Activated CD4-positive, CD25-positive, alpha-beta regulatory T cell treated with anti-CD3 and anti-CD28 coated beads, Interleukin-2, amount 50 U/mL, for 72 hours (primary cell): ENCODE results near the gene OSBPL10.
"Not testable (repeated sequence)": the region's sequence is repeated elsewhere in the genome, so short reads cannot be mapped to it uniquely, and the experiment has no call there.

ENCODE experiments used
- DNase-seq: peaks from one replicate; pipeline ENCODE4 v3.0.0; 2021

OSBPL10 gene

DNA sequence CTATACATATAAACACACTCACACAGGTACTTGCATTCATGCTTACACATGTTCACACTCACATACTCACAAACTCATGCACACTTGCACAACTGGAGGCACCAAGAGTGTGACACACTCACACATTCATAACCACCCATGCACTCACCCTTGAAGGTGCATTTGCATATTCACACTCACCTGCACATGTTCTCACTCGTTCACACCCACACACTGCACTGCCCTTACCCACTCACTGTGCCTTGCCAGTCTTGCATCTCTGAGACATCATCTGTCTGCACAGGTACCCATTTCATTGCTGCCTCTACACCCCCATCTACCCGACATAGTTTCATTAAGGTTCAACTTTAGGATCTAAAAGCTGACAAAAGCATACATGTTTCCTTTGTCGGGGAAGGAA lies 95.8 kb downstream of the OSBPL10 start:
- no peak for DNase-seq

DNA sequence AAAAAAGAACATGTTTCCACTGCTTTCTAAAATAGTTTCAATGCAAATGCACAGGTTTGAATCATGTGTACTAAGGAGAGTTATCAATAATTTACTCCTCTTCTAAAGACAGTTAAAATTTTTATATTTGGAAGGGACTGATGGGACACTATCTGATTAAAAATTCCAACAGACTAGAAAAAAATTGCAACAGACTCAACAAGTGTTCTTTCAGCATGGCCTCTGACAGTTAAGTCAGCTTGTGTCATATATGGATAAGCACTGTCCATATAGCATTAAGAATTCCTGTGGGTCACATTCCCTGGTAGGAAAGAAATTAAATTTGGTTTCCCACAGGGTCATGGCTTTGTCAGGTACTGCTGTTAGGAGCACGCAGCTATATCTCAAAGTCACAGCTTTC lies 96.8 kb downstream of the OSBPL10 start:
- no peak for DNase-seq

DNA sequence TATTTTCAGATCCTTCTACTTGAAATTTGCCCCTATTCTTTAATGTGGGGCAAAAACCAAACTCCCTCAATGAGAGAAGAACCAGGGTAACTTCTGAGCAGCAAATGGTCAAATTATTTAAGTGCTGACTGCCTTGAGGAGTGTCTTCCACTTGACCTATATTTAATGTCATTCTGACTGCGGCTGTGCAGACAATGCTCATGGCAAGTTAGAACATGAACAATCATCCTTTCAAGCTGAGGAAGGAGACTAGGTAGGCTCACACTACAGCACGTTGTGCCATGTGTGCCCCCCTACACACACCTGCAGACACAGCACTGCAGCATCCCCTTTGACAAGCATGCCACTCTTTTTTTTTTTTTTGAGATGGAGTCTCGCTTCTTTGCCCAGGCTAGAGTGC lies 98.2 kb downstream of the OSBPL10 start:
- DNase-seq: no peak

DNA sequence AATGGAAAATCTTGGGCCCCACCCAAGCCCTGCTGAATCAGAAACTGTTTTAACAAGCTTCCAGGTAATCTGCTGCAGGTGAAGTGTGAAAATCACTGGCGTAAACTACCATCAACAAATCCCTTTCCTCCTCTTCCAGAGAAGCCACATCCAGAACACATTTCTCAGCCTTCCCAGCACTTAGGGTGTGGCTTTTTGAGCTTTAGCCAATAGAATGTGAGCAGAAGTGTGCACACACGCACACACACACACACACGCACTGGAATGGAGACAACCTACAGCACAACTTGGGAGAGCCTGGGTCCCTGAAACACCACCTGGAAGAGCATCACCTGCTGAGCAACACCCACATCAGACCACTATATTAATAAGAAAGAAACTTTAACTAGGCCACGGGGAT lies 98.6 kb downstream of the OSBPL10 start:
- no peak for DNase-seq

DNA sequence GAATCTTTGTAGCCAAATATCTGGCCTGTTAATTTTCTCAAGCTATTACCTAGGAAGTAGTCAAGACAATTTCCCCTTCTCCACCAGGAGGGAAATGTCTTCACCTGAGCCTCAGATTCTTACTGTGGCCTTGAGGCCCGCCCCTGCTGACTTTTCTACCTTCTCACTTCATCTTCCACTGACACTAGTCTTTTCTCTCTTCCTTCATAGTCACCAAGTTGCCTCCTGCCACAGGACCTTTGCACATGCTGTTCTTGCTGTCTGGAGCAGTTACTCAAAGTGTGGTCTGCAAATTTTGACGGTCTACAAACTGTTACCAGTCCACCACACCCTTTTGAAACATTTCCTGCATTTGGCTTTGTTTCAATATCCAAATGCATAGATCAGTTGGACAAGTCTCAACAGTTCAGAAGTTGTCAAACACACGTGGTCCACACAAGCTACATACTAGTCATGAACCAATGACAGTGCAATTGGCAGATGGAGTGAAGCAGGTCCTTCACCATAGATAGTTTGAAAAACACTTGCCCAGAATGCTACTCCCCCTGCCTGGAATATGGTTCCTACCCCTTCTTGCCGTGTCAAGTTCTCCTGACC lies 100.5 kb downstream of the OSBPL10 start:
- no peak for DNase-seq

DNA sequence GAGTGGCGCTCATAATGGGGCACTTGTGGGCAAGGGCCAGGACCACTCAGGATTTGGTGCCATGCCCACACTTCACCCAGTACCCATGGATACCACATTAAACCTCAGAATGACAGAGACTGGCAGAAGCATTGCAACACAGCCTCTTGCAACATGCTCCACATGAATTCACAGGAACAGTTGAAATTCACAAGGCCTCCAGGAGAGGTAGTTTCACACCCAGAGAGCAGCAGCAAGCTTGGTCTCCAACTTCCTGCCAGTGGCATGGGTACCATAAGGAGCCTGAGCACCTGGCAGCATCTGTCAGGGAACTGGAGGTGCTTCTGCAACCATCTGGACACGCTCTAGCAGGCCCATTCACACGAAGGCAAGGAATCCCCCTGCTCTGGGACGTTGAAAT lies 101.0 kb downstream of the OSBPL10 start:
- no peak for DNase-seq

DNA sequence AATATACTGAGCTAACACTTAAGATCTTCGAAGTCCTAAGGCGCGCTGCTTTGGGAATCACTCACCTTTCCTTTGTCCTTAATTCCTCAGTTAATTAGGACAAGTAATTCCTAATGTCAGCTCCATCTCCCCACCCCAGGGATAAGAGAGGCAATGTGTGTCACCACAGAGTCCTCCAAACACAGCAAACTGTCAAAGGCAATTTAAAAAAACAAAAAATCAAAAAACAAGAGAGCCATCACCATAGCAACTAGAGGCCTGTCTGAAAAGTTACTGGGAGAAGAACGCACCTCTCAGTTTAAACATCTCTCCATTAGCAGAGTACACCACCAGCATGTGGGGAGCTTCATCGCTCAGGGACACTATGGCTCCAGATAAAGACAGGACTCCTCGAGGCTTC lies 101.7 kb downstream of the OSBPL10 start:
- DNase-seq: no peak

DNA sequence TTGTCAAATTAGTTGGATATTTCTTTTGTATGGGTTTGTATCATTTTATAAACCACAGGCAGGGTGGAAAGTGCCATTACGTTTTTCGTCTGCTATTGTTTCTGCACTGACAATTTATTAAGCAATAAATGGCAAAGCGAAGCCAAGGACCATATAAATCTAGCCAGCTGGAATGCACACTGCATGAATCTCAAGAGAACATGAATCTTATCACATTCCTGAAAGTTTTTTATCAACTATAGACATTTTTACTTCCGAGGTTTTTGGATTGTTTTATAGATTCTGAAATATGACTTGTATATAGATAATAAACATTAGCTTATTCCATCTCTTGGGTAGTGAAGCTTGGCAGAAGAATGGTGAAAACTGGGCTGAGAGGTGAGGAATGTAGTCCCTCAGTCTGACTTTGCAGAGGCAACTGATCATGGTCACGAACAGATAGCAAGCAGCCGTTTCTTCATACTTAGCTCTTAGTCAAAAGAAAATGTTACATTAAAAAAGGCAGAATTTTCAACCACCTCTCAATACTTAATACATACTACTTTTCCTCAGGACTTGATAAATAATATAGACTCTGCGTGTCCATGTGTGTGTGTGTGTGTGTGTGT lies 102.7 kb downstream of the OSBPL10 start:
- DNase-seq: no peak

DNA sequence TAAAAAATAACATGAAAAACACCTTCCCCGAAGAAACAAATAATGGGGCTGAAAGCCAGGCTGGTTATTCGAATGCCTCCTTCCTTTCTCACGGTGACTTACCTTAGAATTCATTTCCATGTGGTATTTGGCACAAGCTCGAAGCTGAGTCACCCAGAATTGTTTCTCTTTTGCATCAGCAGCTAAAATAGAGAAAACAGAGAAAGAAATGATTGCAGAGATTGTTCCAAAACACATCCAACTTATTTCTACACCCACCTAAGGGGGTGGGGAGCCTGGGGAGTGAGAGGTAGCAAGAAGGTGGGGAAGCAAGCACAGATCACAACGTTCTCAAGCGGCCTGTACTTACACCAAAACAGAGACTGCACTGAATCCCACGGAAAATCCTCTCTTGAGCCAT lies 104.7 kb downstream of the OSBPL10 start:
- DNase-seq: no peak

DNA sequence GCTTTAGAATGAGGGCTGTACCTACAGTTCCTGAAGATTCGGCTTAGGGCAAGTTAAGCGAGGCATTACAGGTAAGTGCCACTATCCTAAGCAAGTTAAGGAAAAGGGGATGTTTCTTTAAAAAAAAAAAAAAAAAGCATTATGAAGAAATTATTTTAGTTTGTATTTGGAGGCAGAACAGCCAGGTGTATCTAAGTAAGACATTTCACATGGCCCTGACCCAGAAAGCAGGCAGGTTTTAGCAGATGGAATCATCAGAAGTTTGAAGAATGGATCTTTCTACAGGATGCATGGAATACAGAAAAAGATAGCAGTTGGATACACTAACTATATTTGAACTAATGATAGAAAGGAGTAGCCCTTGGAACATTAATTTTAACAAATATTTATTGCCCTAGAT lies 105.6 kb downstream of the OSBPL10 start:
- DNase-seq: no peak

DNA sequence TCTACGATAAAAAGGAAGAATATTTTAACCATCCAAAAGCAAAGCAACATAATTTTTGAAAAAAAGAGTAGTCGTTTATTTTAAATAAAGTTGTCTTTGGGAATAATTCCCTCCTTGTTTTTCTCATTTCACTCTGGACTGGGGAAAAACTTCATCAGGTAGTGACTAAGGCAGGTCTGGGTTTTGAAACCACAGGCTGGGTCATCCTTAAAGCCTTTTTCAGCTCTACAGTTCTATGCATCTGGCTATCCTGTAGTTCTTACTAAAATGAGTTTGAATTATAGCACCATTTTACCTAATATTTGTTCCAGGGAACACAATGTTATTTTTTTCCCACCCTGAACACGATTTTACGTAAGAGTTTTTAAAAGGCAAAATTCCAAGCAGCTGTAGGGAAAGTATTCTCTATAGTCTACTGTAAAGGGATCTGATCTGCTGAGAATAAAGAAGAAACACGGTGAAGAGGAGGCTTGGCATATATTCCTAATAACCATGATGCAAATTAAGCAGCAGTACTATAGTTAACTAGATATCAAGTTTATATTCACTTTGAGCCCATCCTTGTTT lies 107.7 kb downstream of the OSBPL10 start:
- no peak for DNase-seq

DNA sequence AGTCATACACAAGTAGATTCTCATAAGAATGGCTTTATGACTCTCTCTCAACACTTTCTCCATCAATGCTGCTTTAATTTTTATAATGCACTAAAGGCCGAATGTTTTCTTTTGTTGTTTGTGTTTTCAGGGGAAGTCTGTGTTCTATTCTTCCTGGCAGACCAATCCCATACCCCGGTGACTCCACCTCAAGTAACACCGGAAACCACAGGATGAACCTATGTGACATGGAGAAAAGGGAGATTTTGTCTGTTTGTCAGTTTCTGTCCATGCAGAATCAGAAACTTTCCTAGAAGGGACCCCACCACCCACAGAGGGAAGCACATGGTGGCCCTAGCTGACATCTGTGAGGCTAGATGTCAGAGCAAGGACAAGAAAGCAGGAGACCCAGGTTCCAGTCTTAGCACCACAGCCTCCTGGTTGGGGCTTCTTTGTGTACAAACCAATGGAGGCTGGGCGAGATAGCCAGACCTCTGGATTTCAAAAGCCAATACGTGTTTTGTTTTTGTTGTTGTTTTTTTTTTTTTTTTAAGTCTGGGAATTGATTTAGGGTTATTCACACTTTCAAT lies 109.0 kb downstream of the OSBPL10 start:
- DNase-seq: no peak

DNA sequence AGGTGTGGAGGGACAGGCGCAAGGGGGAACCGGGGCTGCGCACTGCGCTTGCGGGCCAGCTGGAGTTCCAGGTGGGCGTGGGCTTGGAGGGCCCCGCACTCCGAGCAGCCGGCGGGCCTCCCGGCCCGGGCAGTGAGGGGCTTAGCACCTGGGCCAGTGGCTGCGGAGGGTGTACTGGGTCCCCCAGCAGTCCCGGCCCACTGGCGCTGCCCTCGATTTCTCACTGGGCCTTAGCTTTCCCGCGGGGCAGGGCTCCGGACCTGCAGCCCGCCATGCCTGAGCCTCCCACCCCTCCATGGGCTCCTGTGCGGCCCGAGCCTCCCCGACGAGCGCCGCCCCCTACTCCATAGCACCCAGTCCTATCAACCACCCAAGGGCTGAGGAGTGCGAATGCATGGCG lies 111.0 kb downstream of the OSBPL10 start:
- not testable (repeated sequence) for DNase-seq

DNA sequence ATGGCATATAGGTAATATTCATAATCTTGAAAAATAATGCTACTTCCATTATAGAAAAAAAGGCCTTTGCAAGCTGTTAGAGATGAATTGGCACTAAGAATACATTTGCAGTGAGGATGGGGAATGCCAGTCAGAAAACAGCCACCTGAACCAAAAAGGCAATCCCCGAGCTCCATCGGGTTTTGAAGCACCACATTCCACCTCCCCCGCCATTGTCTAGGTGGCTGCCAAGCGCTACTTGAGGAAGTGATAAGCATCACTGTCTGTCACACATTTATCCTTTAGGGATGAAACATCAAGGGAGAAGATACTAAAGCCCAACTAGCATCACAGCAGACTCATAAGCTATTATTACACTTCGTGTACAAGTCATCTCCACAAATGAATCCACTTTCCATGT lies 112.8 kb downstream of the OSBPL10 start:
- DNase-seq: no peak

DNA sequence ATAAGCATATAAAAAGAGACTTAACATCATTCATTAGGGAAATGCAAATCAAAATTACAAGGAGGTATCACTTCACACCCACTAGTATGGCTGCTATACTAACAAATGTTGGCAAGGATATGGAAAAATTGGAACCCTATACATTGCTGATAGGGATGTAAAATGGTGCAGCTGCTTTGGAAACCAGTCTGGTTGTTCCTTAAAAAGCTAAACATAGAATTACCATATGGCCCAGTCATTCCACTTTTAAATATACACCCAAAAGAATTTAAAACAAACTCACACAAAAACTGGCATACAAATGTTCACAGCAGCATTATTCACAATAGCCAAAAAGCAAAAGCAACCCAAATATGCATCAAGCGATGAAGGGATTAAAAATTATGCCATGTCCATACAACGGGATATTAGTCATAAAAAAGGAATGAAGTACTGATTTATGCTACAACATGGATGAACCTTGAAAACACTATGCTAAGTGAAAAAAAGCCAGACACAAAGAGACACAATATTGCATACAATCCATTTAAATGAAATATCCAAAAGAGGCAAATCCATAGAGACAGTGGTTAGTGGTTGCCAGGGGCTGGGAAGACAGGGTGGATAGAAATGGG lies 118.3 kb downstream of the OSBPL10 start:
- DNase-seq: no peak

DNA sequence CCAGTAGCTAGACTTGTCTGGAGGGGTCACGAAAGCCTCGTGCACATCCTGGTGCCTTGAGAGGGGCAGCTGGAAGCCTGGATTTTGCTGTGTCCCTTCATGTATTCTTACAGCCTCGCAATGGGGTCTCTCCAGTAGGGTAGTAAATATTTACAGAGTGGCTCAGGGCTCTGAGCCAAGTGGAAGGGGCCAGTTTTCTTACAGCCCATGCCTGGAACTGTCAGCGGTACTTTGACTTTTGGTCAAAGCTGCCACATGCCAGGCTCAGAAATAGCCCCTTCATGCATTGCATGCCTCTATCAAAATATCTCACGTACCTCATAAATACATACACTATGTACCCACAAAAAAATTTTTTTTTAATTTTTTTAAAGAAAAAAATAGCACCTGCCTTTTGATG lies 119.2 kb downstream of the OSBPL10 start:
- no peak for DNase-seq

DNA sequence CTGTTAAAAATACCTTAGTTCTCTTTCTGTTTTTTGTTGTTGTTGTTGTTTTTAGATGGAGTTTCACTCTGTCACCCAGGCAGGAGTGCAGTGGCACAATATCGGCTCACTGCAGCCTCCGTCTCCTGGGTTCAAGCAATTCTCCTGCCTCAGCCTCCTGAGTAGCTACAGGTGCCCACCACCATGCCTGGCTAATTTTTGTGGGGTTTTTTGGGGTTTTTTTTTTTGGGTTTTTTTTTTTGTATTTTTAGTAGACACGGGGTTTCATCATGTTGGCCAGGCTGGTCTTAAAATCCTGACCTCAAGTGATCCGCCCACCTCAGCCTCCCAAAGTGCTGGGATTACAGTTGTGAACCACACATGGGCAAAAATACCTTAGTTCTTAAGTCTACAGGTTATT lies 120.4 kb downstream of the OSBPL10 start:
- not testable (repeated sequence) for DNase-seq

DNA sequence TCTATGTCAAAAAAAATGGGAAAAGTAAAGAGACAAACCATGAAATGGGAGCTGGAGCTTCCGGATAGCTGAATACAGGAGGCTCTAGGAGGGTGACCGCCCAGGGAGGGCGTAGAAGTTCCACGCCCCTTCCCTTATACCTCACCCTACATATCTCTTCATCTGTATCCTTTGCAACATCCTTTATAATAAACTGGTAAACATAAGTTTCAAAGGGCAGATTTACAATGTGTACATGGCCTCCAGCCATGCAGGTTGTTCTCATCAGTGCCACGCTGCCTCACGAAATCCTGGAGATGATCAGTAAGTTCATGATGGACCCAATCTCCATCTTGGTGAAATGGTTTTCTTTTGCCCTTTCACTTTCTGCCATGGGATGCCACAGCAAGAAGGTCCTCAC lies 121.8 kb downstream of the OSBPL10 start:
- no peak for DNase-seq

DNA sequence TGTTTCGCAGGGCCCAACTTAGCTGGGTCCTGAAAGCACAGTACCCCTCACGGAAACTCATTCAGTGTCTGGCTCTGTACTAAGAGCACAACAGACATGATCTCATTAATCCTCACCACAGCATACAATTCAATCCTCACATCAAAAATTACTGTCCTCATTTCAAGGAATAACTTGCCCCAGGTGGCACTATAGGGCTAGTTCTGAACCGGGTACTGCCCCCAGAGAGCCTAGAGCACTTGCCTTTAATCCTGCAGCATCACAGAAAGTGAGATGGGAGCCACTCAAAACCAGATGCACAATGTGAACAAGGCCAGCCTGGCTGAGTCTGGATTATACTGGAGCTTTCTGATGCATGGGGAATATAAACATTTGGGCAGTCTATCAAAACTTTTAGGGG lies 122.6 kb downstream of the OSBPL10 start:
- no peak for DNase-seq

DNA sequence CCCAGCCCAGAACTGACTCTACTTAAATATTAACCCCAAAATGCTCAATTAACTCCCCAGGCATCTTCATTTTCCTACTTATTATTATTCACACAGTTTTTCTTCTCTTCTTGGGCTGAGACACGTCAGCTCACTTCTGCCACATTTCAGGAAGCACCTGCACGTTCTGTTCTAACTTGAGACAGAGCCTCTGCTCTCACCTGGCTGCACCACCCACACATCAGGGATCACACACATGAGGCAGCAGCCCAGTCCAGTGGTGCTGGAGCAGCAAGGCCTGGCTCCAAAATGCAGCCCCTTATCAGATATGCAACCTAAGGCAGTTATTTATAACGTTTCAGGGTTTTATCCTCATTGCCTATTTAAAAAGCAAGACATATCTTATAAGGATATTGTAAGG lies 127.5 kb downstream of the OSBPL10 start:
- no peak for DNase-seq

DNA sequence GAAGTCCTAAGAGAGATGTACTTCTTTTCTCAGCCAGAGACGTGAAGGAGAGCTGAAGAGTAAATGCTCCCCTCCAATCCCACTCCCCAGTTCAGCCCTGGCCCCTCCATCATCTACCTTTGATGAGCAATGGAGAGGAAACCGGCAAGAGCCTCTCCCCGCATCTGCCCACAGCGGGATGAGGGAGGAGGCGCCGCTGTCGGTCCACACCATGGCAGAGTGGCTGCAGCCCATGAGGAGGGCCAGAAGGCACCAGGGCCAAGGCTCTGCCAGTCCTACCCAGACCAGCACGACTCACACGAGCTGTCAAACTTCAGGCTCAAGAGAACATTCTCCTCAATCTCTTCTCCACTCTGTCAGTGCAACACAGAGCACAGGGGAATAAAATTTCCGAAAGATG lies 129.8 kb downstream of the OSBPL10 start:
- no peak for DNase-seq

DNA sequence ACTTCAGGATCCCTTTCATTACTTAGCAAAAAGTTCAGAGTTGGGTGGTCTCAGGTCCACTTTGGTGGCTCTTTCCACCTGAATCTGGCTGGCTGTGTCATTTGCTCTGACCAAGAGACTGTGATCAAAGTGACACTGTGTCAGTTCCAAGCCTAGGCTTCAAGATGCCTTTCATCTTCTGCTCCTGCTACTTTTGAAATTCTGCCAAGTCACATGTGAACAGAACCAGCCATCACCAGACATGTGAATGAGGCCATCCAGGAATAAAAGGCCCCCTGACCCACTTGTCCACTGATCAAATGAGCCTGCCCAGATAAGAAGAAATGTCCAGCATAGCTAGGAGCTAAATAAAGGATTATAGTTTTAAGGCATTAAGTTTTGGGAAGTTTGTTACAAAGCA lies 132.2 kb downstream of the OSBPL10 start:
- no peak for DNase-seq

DNA sequence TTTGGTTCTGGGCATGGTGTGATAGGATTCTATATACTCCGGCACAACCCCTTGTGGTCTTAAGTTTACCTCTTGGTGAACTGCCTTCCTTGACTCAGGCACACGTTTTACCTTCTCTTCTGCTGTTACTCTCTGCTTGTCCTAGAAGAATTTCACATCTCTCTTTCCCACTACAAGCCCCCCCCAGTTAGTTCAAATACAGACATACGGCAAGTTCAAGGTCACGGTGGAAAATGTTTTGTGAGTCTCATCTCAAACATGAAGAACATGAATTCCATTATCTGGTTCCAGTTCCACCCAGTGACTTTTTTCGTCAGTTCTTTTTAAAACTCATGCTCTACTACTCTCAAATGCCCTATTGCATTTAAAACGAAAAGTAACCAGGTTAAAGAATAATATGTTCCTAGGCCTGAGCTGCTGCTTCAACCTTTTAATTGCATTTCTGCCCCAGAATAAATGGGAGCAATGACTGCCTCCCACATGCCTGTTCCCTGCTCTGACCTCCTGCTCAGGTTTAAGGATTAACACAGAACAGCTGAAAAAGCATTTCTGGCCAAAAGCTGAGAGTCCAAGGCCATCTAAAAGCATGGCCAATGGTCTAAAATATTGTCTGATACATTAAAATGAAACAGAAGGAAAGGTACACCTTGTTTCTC lies 132.8 kb downstream of the OSBPL10 start:
- no peak for DNase-seq

DNA sequence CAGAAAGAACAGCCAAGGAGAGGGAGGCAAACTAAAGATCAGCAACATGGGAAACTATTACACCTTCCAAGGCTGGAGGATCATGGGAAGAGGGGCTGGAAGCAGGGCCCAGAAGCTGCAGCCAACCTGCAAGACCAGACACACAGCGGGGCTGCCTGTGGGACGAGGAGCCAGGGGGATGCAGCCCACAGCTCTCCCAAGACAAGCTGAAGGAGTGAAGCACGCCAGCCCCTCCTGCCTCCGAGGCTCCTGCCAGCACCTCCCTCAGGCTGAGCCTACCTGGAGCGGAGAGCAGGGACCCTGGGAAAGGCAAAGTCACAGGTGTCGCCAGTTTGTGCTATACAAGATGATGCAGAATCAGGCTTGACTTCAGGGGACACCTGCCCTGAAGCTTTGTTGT lies 133.3 kb downstream of the OSBPL10 start:
- no peak for DNase-seq
